Uterus (tissue), 4 donors: ENCODE measurements around the gene FOXP4. TPM values are rescaled to one million over a fixed set of nuclear protein-coding genes. Genes with fewer than 3 reads are reported as not detected.

Source experiments
- DNase-seq, 2 donors: peaks; one replicate each; pipeline ENCODE4 v3.0.0-alpha.2; 2019 to 2020
- H3K27ac ChIP-seq, 2 donors: fragments of 200-600 bp; sonication (generic); 1 replicate in 1 of 2; 2 replicates in 1 of 2; pipeline ENCODE4 v1.5.1; 2016 to 2018
- H3K27me3 ChIP-seq, 2 donors: fragments of 200-600 bp; sonication (generic); one replicate each; pipeline ENCODE4 v1.5.1; 2018 to 2019; ENCODE audit warnings: control low read depth in 1 of 2
- H3K36me3 ChIP-seq, 2 donors: fragments of 200-600 bp; sonication (generic); one replicate each; pipeline ENCODE4 v1.5.1; 2019; ENCODE audit warnings: control low read depth in 1 of 2
- H3K4me1 ChIP-seq, 2 donors: fragments of 200-600 bp; sonication (generic); one replicate each; pipeline ENCODE4 v1.5.1; 2018 to 2019; ENCODE audit warnings: control low read depth in 1 of 2
- H3K4me3 ChIP-seq, 2 donors: fragments of 200-600 bp; sonication (generic); 1 replicate in 1 of 2; 2 replicates in 1 of 2; pipeline ENCODE4 v1.5.1; 2018 to 2019; ENCODE audit warnings: mild to moderate bottlenecking in 1 of 2
- H3K9me3 ChIP-seq, 2 donors: fragments of 200-600 bp; sonication (generic); one replicate each; pipeline ENCODE4 v1.5.1; 2019; ENCODE audit warnings: control low read depth in 1 of 2
- CTCF ChIP-seq, 4 experiments: fragments of 200-600 bp in 2 of 4; fragments of 450-650 bp in 2 of 4; sonication (generic) in 2 of 4; IDR thresholded peaks; one replicate each; pipeline ENCODE4 v1.5.1; 2016 to 2019; ENCODE audit warnings: antibody characterized with exemption in 4 of 4, mild to moderate bottlenecking in 2 of 4, moderate library complexity in 1 of 4
- POLR2A ChIP-seq, 2 donors: fragments of 450-650 bp; IDR thresholded peaks; one replicate each; pipeline ENCODE4 v1.6.1; 2016; ENCODE audit warnings: antibody characterized with exemption in 2 of 2, mild to moderate bottlenecking in 1 of 2, moderate library complexity in 1 of 2
- intact Hi-C: fragments of 100-400 bp; cut with DNase I; formaldehyde crosslinking; loops from one replicate; pipeline ENCODE4 v1.15.1; 2023; ENCODE audit warnings: low total_unique reads
- total RNA-seq, 4 donors: library from RNA; depleted of rRNA in 3 of 4; stranded (reverse); fragments of >200 nt in 3 of 4; gene quantifications; one replicate each; pipeline versions ENCODE4 v1.1.0 to v1.2.4, GENCODE V29; 2014 to 2023
- donor health status: DM: yes; HTN: yes; CAD: no.

Gene FOXP4
- total RNA-seq, 4 donors from 2014 or later, result 3.8 to 50.1 (median 9.4) TPM

GRCh38 chr6:41604006-41604405 is 57.8 kb downstream of the FOXP4 start:
- DNase-seq, result no peak
- Histone ChIP-seq H3K4me3 (no peak overlapping the region), H3K36me3 (no peaks in the 10 kb centered on the region), H3K4me1 (no peaks in the 10 kb centered on the region), H3K27ac (no peak overlapping the region), H3K27me3 (no peaks in the 10 kb centered on the region), H3K9me3 (no peaks in the 10 kb centered on the region)
- intact Hi-C loops, result loop anchor here (5.0 kb wide), 1 partner anchor 78 kb away; no protein-coding TSS in a partner anchor
- TF ChIP-seq CTCF (IDR thresholded peaks at IDR 0.05) (no peak), POLR2A (IDR thresholded peaks at IDR 0.05) (no peak)

GRCh38 chr6:41605649-41606048 is 59.5 kb downstream of the FOXP4 start:
- TF ChIP-seq POLR2A (IDR thresholded peaks at IDR 0.05), result no peak
- no peak for TF ChIP-seq CTCF (IDR thresholded peaks at IDR 0.05)
- Histone ChIP-seq H3K4me3 (no peak overlapping the region), H3K36me3 (no peaks in the 10 kb centered on the region), H3K27me3 (no peaks in the 10 kb centered on the region), H3K4me1 (no peaks in the 10 kb centered on the region), H3K9me3 (no peaks in the 10 kb centered on the region), H3K27ac (no peak overlapping the region)
- DNase-seq, result no peak
- intact Hi-C loops, result no loop called here

GRCh38 chr6:41607036-41607435 is 60.9 kb downstream of the FOXP4 start:
- Histone ChIP-seq H3K4me1 (no peaks in the 10 kb centered on the region), H3K9me3 (no peaks in the 10 kb centered on the region), H3K27me3 (no peaks in the 10 kb centered on the region), H3K4me3 (no peak overlapping the region), H3K27ac (no peak overlapping the region), H3K36me3 (no peaks in the 10 kb centered on the region)
- intact Hi-C loops, result no loop called here
- TF ChIP-seq POLR2A (IDR thresholded peaks at IDR 0.05) (no peak), CTCF (IDR thresholded peaks at IDR 0.05) (no peak)
- no peak for DNase-seq

GRCh38 chr6:41607736-41608135 is 61.6 kb downstream of the FOXP4 start:
- no peak for DNase-seq
- Histone ChIP-seq H3K27ac (no peak overlapping the region), H3K9me3 (no peaks in the 10 kb centered on the region), H3K4me3 (no peak overlapping the region), H3K36me3 (no peaks in the 10 kb centered on the region), H3K4me1 (no peaks in the 10 kb centered on the region), H3K27me3 (no peaks in the 10 kb centered on the region)
- intact Hi-C loops, result no loop called here
- TF ChIP-seq CTCF (IDR thresholded peaks at IDR 0.05), result no peak
- no peak for TF ChIP-seq POLR2A (IDR thresholded peaks at IDR 0.05)

- Histone ChIP-seq H3K9me3 (no peaks in the 10 kb centered on the region), H3K27me3 (no peaks in the 10 kb centered on the region), H3K4me3 (no peak overlapping the region), H3K27ac (no peak overlapping the region), H3K4me1 (no peaks in the 10 kb centered on the region), H3K36me3 (no peaks in the 10 kb centered on the region)
- no peak for DNase-seq
- intact Hi-C loops, result no loop called here
- no peak for TF ChIP-seq POLR2A (IDR thresholded peaks at IDR 0.05)
- no peak for TF ChIP-seq CTCF (IDR thresholded peaks at IDR 0.05)
Measured at GRCh38 chr6:41608443-41609151, 62.4 kb downstream of the FOXP4 start.
